GM12874 (cell line): ENCODE results near the gene PRPF38A.

Experiments used
- TF ChIP-seq, protein P1 (sequence below): IDR thresholded peaks from 2 replicates; pipeline ENCODE4 v1.5.1; 2011; ENCODE audit warnings: low read depth, mild to moderate bottlenecking, control low read depth, low read length, moderate library complexity; ENCODE audit not compliant: insufficient read depth

Gene PRPF38A

DNA sequence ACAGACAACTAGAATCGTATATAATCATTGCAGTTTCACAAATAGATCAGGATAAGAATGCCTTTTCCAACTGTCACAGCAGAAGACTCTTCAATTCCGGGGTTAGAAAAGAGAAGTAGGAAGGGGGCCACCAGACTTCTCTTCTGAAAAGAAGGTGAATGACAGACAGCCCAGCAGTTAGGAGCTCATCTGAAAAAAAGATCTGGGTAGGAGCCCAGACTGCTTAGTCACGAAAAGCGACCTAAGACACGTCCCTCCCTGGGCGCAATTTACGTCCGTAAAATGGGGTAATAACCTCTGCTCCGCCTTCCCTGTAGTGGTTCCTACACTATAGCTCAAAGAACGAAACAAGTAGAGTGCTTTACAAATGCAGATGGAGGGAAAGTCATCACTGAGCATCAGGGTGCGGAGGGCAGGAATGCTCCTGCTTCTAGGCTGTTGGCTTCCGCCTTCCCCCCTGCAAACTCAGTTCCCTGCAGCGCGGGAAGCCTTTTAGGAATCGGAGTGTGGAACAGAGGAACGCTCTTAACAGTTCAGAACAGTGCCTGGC is 761 bp upstream of the PRPF38A start:
- TF ChIP-seq, protein P1, sequence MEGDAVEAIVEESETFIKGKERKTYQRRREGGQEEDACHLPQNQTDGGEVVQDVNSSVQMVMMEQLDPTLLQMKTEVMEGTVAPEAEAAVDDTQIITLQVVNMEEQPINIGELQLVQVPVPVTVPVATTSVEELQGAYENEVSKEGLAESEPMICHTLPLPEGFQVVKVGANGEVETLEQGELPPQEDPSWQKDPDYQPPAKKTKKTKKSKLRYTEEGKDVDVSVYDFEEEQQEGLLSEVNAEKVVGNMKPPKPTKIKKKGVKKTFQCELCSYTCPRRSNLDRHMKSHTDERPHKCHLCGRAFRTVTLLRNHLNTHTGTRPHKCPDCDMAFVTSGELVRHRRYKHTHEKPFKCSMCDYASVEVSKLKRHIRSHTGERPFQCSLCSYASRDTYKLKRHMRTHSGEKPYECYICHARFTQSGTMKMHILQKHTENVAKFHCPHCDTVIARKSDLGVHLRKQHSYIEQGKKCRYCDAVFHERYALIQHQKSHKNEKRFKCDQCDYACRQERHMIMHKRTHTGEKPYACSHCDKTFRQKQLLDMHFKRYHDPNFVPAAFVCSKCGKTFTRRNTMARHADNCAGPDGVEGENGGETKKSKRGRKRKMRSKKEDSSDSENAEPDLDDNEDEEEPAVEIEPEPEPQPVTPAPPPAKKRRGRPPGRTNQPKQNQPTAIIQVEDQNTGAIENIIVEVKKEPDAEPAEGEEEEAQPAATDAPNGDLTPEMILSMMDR: no peak

DNA sequence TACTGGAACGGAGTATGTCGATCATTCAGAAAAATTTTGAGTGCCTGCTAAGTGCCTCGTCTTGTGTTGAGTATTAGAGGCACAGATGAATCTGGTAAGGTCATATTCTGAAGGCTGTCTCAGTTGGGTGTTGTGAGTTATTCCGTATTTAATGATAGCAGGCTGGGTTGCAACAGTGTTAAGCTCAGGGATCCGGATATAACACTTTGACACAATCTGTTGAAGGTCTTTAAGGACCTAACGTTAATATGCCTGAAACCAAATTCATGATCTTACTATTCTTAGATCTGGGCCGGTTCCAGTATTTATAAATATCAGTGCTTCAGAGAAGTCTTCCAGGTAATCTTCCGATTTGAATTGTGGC is 555 bp downstream of the PRPF38A start:
- TF ChIP-seq, protein P1: no peak

DNA sequence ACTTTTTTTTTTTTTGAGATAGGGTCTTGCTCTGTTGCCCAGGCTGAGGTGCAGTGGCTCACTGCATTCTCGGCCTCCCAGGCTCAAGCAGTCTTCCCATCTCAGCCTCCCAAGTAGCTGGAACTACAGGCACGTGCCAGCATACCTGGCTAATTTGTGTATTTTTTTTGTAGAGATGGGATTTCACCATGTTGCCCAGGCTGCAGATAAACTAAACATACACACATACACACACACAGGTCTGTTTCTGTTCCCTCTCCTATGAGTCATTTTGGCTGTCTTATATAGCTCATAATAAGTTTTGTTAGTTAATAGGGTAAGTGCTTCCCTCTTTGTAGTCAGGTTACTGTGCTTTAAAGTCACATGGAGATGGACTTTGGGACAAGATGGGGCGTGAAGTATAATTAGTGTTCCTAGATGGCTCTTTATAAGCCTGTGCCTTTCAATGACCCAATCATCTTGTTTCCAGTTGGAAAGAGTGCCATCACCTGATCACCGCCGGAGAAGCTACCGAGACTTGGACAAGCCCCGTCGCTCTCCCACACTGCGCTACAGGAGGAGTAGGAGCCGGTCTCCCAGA is 9.1 kb downstream of the PRPF38A start:
- TF ChIP-seq, protein P1: no peak

DNA sequence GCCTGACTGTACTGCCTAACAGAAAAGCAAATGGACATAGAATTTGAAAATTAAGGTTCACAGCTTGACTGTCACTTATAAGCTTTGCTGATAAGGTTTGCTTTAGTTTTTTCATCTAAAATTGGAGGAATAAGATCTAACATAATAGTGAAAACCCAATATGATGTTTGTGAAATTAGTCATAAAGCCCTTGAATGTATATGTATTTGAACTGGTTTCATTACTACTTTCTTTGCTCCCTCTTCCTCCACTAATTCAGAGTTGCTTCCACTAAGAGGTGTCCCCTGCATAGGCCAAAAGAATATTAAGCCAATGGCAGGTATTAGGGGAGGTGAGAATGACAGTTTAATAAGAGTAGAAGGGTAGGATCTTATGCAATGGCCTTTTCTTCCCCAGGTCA is 10.5 kb downstream of the PRPF38A start:
- TF ChIP-seq, protein P1: no peak

DNA sequence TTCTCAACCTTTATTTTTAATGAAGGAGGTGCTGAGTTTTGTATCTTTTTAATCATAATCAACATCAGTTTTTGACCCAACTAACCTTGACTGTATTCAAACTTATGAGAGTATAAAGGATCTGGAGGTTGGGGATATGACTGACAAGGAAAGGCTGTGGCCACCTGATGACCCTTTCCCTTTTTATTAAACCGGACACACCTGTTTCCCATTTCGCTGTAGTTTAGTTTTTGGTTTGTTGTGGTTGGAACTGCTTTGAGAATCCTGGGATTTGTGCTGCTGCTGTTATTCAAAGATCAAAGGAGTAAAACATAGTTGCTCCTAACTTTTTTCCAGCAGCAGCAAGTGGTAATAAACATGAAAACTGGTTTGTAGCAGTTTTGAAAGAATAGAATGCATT is 12.4 kb downstream of the PRPF38A start:
- TF ChIP-seq, protein P1: no peak

DNA sequence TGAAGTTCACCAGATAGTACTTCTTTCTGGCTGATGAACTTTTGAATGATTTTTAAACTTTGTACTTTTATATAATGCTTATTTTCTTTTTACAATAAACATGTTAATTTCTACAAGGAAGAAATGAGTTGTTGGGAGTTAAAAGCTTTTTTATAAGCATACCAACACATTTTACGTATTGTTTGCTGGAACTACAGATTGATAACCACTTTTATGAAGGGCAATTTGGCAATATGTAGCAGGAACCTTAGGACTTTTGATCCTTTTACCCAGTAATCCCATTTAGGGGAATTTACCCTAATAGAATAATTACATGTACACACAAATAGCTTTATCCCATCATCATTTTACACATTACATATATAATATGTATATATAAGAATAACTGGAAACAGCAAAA is 16.3 kb downstream of the PRPF38A start:
- TF ChIP-seq, protein P1: no peak

DNA sequence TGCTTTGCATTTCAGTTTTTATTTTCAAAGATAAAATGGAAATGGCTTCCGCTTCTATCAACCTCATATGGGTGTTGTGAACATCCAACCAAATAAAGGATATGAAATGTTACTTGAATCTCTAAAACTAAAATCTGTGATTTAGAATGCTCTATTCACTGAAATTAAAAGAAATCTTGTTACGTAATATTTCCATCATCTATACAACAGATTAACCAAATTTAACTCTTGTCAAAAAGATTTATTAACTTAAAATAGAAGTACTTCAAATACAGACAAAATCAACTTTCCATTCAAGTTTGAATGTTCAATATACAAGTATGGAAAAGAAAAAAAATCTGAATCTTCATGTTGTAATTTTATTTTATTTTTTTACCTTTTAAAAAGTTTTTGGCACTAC is 18.7 kb downstream of the PRPF38A start:
- TF ChIP-seq, protein P1: no peak
